Activated T-cell treated with anti-CD3 and anti-CD28 coated beads for 24 hours (primary cell): ENCODE measurements around the gene MYH7B.

ENCODE experiments used
- DNase-seq: peaks from one replicate; pipeline ENCODE4 v3.0.0-alpha.2; 2020; ENCODE audit warnings: low read depth

The MYH7B gene

DNA sequence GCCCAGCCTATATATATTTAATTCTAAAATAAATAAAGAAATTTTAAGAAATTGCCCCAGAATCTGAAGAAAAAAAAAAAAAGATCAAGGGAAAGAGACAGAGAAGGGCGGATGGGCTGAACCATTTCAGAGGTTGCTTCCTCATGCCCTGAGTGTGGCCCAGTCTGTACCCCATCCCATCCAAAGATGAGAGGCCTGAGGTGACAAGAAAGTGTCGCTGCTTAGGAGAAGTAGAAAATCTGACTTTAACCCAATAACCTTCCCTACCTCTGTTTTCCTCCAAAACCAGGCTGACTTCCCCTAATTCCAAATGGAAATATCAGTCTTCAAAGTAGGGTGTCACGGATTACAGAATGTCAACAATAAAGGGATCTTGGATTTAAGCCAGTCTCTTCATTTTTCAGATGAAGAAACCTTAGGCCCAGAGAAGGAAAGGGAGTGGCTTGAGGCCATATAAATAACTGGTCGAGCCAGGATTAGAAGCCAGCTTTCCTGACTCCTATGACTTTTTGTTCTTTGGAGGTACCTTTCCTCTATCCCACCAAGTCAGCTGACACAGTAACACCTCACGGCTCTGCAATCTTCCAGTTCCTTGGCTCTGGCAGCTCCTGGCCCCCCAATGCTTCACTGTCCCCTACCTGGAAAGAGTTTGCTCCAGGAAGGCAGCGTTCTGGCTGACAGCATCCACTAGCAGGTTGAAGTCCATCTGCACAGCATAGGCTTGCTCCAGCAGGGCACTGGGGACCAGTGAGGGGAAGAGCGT lies 10.2 kb upstream of the MYH7B start:
- no peak for DNase-seq

DNA sequence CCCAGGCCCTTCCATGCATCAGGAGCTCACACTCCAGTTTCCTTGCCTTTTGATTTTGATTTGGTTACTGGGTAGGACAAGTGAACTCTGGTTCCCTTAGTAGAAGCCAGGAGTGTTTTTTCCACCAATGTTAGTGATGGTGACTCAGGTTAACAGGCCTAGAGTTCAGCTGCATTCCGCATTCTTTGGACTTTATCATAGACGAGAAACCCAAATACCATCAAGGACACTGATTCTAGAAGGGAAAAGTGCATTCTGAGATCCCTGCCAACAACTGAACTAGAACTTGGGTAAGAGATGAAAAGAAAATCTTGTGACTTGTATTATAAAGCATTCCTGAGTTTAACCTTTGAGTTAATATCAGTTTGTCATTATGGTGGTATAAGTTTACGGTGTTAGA lies 9.0 kb upstream of the MYH7B start:
- DNase-seq: no peak

DNA sequence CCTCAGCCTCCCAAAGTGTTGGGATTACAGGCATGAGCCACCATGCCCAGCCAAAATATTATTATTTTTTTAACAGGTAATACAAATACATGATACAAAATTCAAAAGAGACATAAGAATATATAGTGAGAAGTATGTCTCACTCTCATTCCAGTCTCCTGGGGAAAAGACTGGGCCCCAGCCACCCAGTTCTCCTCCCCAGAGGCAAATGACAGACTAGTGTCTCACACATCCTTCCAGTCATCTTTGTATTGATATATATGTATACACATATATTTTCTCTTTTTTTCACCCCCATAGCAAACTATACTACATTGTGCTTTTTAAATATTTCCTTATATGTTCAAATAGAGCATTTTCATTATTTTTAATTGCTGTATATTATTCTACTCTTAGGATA lies 8.3 kb upstream of the MYH7B start:
- no peak for DNase-seq

DNA sequence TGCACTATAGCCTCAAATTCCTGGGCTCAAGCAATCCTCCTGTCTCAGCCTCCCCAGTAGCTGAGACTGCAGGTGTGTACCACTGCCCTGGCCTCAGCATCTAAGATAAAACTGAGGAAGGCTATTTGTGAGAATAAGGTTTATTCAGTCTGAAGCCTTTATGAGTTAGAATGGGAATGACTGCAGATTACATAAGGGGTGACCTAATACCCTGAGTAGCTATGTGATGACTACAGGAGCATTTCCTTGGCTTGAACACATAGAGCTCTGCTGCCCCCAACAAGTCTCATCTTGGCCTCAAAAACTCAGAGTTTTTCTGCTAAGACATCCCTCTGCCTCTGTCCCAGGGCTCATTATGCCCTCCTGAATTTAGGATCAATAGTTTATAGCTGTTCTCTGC lies 7.6 kb upstream of the MYH7B start:
- no peak for DNase-seq

DNA sequence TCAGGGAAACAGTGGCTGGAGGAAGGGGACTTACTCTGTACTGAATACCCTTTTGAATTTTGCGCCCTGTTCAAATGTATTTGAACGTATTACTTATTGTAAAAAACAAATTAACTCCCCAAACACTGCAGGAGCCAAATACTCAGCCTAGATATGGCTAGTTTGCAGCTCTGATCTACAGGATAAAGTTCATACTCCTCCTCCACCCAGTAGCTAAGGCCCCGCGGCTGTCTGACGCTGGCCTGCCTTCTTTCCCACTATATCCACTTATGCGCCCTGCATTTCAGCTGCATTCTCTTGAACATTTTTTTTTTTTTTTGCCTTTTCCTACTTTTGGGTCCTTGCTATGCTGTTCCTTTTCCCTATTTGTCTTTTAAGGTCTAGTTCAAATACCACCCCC lies 6.5 kb upstream of the MYH7B start:
- no peak for DNase-seq

DNA sequence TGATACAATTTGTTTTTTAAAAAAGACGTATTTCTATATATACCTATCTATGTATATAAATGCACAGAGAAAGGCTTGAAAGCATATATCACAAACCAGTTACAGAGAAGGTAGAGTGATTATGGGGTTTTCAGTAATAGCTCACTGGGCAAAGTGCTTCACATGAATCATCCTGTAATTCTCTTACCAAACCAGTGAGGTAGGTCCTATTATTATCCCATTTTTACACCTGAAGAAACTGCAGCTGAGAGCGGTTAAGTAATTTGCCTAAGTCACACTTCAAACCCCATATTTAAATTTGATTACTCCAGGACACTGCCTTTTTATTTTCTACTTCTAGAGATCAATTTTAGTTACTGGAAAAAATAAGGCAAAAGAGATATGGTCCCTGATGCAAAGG lies 4.4 kb upstream of the MYH7B start:
- DNase-seq: no peak

DNA sequence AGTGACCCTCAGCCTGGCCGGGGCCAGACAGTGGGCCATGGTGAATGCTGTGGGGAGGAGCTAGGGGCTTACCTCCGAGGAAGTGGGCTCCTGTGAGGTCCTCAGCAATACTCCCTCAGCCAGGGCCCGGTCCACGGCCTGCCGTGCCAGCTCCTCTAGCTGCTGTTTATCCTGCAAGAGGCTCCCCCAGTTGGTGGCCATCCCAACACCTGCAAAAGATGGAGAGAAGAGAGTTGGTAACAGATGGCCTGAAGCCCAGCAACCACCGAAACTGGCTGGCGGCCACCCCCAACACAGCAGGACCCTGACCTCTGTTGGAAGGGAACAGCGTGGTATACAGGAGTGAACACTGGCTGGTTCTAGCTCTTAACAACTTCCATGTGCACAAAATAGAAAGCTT lies 4.0 kb upstream of the MYH7B start:
- no peak for DNase-seq

DNA sequence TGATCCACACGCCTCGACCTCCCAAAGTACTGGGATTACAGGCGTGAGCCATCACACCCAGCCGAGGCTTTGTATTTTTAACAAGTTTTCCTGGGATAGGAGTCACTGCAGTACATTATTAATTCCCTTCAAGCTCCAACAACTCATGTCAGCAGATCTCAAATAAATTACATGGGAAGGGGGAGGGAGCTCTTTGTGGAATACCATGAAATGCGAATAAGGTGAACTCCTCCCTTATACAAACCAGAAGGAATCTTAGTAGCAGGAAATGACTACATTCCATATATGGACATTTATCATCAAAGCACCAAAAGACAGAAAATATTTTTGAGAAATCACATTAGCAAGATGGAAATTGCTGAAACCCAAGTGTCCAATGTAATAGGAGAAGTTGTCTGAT lies 3.0 kb upstream of the MYH7B start:
- no peak for DNase-seq

DNA sequence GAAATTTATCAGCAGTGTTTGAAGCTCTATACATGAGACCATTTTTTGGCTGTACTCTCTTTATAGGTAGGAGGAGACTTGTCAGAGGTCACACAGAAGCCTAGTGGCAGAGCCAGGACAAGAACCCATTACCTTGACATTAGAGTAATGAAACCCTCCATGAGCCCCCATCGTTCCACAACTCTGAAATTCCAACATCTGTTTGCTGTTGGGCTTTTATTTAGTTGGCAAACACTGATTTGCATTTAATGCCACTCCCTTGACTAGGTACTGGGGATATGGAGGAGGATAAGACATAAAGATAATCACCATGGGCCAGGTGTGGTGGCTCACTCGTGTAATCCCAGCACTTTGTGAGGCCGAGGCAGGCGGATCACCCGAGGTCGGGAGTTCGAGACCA lies 1.7 kb upstream of the MYH7B start:
- DNase-seq: no peak

DNA sequence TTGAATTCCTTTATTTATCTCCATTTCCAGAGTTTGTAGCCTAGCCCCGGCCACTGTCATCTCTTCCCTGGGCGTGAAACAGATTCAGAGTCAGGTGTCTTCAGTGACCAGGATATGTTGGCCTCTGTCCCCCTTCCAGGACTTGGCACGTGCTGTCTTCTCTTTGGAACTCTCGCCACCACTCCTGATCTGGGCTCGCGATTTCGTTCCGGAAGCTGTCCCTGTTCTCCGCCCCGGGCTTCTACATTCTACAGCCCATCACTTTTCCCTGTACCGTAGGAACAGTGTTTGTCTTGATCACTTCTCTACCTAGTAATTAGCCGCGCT lies 801 bp upstream of the MYH7B start:
- DNase-seq: no peak

DNA sequence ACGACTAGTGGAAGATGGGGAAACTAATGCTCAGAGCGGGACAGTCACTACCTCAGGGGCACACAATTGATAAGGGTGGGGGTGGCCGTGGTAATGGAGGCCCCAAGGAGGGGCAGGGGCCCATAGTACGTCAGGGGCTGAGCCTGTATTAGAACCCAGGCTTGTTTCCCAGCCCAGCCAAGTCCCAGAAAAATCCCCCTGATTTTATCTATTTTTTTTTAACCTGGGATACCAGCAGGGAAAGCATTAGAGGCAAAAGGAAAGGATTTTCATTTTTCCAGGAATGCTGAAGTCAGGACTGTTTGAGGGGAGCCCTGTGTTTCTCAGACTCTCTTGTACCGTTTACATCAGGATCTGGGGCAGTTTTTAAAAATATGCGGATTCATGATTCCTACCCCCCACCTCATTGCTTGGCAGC lies 382 bp downstream of the MYH7B start:
- DNase-seq: no peak

DNA sequence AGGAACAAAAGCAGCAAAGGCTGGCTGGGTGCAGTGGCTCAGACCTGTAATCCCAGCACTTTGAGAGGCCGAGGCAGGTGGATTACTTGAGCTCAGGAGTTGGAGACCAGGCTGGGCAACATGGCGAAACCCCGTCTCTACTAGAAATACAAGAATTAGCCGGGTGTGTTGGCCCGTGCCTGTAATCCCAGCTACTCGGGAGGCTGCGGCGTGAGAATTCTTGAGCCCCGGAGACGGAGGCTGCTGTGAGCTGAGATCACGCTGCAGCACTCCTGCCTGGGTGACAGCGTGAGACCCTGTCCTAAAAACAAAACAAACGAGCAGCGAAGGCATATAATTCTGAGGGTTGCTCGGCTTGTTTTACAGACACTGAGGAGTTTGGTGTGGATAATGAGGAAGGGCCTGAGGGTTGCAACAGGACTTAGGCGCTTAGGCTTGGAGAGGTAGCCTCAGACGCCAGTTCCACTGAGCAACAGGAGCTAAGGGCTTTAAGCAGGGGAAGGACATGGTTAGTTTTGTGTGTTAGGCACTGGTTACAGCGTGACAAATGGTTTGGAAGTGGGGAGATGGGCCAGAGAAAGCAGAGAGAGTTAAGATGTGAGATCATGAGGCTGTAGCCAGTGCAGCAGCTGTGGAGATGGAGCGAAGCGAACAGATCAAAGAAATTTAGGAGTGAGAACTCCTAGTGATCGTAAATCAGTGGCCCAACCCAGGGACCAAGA lies 1.2 kb downstream of the MYH7B start:
- DNase-seq: no peak

DNA sequence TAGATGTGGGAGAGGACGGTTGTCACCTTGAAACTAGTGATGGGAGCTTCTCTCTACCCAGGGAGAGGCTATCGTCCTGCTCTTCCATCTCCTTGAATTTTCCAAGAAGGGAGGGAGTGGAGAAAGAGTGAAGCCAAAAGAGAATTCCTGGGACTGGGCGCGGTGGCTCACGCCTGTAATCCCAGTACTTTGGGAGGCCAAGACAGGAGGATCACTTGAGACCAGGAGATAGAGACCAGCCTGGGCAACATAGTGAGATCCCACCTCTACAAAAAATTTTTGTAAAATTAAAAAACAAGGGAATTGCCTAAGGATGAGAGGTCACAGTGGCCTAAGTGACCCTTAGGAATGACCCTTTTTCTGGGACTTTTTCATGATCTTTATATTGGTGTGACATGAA lies 8.8 kb downstream of the MYH7B start:
- no peak for DNase-seq

DNA sequence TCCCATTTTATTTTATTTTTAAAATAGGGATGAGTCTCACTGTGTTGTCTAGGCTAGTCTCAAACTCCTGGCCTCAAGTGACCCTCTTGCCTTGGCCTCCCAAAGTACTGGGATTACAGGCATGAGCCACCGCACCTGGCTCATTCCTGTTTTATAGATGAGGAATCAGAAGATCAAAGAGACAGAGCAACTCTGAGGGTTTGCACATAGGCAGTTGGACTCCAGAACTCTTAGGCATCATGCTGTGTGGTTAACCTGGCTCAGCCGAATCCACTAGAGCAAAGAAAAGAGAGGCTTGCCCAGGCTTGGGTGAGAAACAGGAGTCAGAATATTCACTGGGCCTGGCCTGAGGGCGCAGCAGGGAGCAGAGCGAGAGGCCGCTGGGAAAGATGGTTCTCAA lies 9.4 kb downstream of the MYH7B start:
- no peak for DNase-seq

DNA sequence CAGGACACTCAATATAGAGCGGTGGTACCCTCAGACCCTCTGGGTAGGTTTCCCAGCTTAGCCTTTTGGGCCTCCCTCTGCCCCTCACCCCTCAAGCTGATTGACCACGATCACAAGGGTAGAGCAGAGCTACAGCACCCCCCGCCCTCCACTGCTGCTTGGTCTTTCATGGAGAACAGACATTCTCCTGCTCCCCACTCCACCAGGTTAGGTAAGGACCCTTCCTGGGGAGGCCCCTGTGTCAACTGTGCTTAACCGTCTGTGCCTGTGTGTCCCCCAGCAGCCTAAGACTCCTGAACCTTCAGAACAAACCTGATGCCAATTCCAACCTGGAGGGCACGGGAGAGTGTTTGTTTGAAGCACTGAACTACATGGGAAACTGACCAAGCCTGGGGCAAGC lies 11.8 kb downstream of the MYH7B start:
- DNase-seq: no peak

DNA sequence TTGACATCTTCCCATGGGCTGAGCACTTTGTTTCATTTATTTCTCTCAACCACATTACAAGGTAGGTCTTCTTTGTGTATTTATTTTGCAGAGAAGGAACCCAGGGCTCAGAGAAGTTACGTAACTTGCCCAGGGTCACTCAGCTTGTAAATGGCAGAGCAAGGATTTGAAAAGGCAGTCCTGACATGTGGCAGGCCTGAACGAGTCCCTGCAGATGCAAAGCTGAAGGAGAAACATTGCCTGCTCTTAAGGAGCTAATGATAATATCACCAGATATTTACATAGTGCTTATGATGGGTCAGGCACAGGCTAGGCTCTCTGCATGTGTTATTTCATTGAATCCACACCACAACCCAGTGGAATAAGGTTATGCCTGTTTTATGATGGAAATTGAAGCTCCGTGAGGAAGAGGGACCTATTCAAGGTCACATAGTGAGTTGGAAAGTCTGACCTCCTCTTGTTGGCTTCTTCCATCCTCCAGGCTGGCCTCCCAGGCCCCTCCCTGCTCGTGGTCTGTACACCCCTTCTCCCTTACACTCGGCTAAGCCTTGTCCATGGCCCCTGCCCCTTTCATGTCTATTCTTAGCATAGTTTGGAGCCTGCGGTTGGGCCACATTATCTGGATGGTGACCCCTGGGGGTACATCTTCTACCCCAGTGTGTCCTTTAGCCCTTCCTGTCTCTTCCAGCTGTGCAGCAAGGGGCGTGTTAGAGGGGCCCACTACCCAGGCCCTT lies 12.5 kb downstream of the MYH7B start:
- DNase-seq: no peak

DNA sequence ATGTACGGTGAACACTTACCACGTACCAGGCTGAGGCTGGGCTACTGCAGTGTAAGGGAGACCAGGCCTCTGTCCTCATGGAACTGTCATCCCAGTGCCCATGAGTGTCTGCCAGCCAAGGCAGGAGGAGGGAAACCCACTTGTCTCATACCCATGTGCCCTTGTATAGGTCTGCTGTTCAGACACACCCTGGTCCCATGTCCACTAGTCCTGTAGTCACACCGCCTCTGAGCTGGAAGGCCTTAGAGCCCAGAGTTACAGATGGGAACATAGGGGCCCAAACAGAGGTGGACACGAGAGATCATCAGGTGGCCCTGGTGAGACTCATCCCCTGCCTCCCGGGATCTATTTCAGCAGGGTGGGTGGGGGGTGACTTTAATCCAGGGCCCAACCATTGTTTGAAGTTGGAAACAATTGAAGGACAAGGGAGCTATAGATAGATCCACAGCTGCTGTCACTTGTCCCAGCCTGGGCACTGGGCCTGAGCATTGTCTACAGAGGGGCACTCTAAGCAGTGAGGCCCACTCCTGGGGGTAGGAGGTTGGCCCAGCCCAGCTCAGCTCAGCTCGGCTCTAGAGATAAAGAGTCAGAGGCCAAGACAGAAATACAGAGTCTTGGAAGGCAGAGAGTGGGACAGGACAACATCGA lies 14.6 kb downstream of the MYH7B start:
- no peak for DNase-seq

DNA sequence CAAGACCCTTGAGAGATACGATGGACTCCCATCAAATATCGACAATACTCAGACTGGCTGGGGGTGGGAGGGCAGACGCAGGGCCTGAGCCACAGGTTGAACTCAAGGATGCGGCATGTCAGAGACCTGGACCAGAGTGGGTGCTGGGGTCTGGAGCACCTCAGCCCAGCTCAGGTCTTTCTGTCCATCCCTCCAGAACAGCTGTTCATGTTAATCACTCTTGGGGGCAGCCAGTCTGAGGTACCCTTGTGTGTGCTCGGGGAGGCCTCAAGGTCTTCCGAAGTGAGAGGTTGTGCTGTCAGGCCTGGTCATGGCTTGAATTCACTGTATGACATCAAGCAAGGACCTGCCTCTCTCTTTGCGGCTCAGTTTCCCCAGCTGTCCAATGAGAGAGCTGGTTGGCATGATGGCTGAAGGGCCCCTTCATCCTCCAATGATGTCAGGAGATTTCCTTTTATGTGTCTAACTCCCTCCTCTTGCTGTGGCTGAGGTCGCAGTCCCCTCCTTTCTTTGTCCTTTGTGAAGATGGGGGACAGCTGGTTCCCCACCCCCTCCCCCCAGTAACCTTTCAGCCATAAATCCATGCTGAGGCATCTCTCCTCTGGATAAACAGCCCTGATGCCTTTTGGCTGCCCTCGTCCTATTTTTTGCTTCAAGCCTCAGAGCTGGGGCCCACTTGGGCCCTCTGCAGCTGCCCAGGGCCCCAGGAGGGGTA lies 15.3 kb downstream of the MYH7B start:
- DNase-seq: no peak

DNA sequence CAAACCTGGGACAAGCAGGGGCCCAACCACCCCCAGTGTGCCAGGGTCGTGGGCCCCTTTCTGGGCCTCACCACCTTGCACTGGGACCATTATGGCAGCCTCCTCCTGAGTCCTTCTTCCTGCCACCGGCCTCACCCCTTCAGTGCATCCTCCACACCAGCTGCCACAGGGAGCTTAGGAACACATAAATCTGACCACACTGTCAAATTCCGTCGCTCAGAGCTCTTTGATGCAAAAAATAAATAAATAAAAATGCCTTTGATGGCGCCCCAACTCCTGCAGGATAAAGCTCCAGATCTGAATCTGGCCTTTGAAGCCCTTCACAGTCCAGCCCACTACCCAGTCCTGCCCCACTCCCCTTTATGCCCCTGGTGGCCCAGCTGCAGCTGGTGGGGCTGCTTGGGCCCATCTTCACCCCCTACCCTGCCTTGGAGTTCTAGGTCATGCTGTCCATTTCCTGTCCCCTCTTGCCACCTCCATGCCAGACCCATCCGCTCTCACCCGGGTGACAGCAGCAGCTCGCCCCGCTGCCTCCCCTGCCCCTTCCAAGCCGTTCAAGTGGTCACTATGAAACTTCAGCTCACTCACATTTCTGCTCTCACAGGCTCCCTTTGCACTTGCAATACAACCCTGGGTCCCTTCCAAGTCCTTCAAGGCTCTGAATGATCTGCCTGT lies 16.0 kb downstream of the MYH7B start:
- DNase-seq: no peak

DNA sequence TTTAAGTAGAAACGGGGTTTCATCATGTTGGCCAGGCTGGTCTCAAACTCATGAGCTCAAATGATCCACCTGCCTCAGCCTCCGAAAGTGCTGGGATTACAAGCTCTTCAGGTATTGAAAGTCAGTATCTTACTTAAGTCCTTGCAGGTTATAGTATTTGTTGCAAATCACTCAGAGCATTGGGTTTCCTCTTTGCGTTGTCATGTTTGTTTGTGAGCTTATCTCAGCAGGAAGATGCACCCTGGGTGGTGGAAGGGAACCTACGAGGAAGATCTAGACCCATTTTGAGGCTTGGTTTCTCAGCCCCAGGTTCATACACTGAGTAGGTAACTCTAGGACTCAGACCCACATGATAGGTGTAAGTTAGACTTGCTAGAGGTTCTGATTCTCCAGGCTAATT lies 18.6 kb downstream of the MYH7B start:
- DNase-seq: no peak

DNA sequence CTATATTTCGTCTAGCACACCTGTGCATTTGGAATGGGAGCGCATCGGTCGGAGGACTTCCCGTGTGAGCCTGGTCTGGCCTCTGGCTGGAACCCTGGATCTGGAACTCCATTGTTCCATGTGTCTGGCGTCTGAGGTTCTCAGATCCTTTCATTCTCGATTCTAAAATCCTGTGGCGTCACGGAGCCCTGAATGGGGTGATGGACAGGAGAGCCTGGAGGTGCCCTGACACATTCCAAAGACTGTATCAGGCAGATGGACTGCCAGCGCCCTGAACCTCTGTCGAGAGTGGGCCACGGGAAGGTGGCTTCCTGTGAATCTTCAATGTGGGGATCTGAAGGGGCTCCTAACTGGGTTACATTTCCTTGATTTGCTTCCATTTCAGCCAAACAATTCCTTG lies 20.6 kb downstream of the MYH7B start:
- no peak for DNase-seq
